NCI-H2029 (cell line): ENCODE data around the gene GFI1.
A peak's percentile ranks its signal among the peaks of the same experiment; 100 is the strongest.
"Not testable (repeated sequence)": the region's sequence is repeated elsewhere in the genome, so short reads cannot be mapped to it uniquely, and the experiment has no call there.

Source experiments
- DNase-seq: peaks from one replicate; lab custom pipeline; 2025; lab: John Stamatoyannopoulos, UW

Gene GFI1

DNA sequence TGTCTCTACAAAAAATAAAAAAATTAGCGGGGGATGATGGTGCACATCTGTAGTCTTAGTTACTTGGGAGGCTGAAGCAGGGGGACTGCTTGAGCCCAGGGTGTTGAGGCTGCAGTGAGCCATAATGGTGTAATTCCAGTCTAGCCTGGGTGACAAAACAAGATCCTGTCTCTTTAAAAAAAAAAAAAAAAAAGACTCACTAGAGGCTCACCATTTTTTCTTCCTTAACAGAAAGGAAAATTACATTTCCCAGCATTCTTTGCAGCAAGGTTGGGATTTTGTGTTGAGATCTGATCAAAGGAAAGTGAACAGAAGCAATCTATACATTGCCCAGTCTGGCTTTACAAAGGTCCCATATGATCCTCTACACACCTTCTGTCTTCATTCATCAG is 21.5 kb downstream of the GFI1 start:
- no peak for DNase-seq

DNA sequence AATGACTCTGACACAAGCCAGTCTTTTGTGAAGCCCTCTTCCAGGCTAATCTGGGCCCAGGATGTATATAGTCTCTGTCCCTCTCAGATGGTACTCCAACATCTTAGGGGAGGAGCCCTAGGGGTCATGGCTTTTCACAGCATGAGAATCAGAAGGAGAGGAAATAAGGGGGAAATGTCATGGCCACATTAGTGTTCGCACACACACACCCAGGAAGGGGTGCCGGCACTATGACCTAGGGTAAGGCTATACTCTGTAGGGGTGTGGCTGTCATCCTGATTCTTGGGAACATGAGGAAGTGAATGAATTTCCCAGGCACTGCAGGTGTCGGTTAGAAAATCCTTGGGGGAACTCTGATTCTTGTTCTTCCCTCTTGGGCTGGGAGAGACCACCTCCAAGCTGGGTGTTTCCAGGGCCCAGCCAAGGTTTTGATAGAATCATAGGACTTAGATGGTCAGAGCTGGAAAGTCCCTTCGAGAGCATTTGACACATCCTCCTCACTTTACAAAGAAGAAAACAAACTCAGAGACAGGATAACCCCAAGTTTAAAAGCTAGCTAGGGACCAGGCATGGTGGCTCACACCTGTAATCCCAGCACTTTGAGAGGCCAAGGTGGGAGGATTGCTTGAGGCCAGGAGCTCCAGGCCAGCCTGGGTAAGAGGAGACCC is 22.0 kb downstream of the GFI1 start:
- DNase-seq = no peak

DNA sequence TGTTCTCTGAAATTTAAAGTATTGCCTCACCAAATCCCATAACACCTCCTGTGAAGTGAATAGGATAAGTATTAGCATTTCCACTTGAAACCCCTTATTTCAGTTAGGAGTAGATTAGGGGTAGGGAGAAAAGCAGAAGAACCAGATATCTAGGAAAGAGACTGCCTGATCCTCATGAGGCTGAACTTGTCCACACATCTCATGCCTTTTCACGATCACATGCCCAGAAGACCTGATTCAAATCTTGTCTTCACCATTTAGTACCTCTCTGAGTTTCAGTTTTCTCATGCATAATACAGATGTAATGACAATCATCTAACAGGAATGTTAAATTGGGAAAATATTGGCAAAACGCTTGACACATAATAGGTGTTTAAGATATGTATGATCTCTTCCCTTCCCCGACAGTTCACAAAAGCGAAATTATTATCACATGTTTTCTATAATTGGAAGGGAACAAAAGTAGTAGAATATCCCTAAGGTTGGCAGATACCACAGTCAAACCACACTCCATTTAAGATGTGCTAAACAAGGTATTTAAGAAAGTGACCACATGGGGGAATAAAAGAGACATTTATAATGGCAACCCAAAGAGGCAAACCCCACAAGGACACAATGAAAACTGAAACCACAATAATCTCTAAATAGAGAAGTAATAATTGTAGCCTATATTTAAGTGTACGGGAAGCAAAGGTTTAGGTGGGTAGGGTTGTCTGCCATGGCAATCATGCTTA is 25.2 kb downstream of the GFI1 start:
- no peak for DNase-seq

GRCh38 chr1:92459871-92460320 is 26.8 kb downstream of the GFI1 start:
- DNase-seq = no peak

DNA sequence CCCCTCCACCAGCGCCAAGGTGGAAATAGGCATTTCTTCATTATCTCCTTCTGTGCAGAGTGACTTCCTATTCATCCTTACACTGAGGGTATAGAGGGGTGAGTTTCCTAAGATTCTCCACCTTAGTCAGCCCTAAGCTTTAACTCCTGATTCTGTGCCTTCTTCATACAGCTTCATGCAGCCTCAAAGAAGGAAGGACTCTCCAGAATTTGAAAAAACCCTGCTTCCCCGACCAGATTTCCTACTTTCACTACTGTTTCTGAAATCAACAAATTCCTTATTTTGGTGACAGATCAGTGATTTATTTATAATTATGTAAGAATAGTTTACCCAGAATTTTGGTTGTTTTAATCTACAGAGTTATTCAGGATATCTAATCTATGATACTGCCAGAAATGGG is 28.6 kb downstream of the GFI1 start:
- no peak for DNase-seq

GRCh38 chr1:92447976-92448375 is 38.7 kb downstream of the GFI1 start:
- no peak for DNase-seq

DNA sequence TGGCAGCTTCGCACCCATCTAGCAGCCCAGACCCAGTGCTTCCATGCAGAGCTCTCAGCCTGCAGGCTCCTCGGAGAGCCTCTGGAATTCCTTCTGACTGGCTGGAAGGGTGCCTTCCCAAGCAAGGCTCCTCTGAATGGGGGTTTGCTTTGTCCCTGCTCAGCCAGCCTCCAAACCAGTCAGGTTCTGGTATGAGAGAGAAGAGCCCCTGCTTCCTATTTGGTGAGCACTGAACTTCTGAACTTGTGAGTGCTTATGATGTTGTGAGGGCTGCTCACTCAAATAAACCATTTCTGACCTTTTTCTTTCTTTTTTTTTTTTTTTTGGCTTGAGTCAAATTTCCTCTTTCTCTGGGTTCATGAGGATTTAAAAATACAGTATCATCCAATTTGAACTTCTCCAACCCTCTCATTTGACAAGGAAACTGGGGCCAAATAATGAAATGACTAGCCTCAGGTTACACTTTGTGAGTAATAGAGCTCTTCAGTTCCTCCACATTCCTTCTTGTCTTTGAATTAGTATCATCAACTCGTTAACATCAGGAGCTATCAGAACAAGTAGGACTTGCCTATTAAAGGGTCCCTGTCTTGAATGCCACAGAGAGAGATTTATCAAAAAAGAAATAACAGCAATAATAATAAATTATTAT is 39.6 kb downstream of the GFI1 start:
- no peak for DNase-seq

DNA sequence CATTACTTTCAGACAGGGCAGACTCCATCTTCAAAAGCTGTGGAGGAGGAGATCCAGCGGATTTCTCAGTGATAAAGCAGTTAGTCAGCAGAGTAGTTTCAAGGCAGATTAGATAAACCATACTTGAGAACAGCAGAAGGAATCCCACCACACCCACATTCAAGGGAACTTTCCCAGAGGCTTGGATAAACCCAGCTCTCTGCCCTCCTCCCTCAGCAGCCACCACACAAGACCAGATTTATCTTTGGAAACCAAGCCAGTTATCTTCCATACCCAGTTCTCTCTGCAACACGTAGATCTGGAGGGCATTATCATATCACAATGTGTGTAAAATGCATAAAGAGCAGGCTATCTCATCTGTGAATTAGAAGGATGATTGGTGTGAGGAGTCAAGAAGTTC is 40.2 kb downstream of the GFI1 start:
- no peak for DNase-seq

GRCh38 chr1:92445865-92446264 is 40.9 kb downstream of the GFI1 start:
- DNase-seq = no peak

- no peak for DNase-seq
Measured at GRCh38 chr1:92444351-92444750, 42.4 kb downstream of the GFI1 start.

DNA sequence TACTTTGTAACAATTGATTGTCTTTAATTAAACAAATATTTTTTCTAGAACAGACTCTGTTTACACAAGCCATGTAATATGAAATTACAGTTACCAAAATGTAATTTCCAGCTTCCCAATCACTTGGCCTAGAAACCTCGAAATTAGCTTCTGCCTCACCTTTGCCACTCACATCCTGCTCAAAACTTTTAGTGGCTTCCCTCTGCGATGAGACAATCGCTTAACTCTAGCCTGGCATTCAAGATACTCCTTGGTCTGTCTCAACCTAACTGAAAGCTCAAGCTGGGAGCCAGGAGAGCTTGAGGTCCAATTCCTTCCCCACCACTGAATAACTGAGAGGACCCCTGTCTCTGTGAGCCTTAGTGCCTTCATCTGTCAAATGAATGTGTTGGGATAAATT is 42.8 kb downstream of the GFI1 start:
- DNase-seq = no peak

DNA sequence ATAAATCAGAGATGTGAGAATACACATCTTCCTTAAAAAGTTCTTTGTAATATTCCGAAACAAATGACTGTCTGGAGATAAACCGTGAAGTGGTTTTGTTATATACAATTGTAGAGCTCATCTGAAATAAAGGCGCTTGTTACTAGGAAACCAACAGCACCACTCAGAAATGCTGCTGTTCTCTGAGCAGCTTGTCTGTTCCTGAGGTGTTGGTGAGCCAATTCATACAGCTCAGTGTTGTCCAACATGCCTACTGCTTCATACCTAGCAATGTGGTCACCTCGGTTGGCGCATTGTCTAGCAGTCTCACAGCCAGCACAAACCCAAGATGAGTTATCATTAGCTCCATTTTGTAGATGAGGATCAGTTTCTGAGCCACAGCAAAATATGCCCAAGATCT is 44.4 kb downstream of the GFI1 start:
- DNase-seq = peak; percentile 49

GRCh38 chr1:92441697-92442342 is 44.9 kb downstream of the GFI1 start:
- DNase-seq = peak; percentile 83

- DNase-seq = no peak
Measured at GRCh38 chr1:92441316-92441696, 45.4 kb downstream of the GFI1 start.

DNA sequence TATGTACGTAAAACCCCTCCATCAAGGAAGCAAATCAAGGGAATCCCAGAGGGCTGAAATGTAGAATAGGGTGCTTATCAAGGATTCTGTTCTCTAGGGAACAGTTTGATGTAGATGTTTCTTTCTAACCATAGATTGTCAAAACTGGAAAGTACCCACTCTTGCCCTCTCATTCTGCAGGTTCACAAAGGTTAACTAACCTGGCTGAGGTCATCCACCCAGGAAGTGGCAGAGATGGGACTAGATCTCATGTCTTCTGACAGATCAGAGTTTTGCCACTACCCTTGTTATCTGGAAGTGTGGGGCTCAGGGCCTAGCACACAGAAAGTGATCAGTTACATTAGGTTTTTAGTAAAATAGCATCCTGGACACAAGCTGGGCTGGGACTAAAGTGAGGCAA is 47.4 kb downstream of the GFI1 start:
- no peak for DNase-seq

GRCh38 chr1:92434572-92434971 is 52.2 kb downstream of the GFI1 start:
- DNase-seq = not testable (repeated sequence)

DNA sequence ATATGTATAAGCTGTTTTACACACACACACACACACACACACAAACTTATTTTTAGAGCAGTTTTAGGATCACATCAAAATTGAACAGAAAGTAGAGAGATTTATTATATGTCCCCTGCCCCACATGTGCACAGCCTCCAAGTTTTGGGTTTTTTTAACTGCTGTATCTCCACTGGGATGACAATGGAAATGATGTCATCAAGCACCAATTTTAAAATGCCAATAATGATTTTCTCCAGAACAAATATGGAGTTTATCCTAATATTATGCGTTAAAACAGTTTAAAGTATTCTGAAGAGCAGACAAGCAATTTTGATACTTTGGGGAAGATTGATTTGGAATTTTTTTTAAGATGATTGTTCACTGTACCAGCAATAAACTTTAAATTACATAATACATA is 56.7 kb downstream of the GFI1 start:
- no peak for DNase-seq

- no peak for DNase-seq
Measured at GRCh38 chr1:92425617-92426016, 61.1 kb downstream of the GFI1 start.
